HepG2 (cell line): Measurements from ENCODE around the gene CEP57L1.

Experiments used
- CBFB ChIP-seq: sonication (generic); formaldehyde crosslinking; IDR thresholded peaks from 2 replicates; pipeline ENCODE4 v1.4.0; 2020; ENCODE audit warnings: missing genetic modification reagents
- EP300 ChIP-seq, 3 experiments: sonication (generic) in 1 of 3; formaldehyde crosslinking in 1 of 3; IDR thresholded peaks; 2 replicates each; pipeline versions ENCODE4 v1.5.1 to v1.6.1; 2011 to 2020; ENCODE audit warnings: low read depth in 2 of 3, low read length in 2 of 3, borderline replicate concordance in 1 of 3, improper control_type of control experiment in 1 of 3, mild to moderate bottlenecking in 1 of 3, missing genetic modification reagents in 1 of 3, moderate library complexity in 1 of 3
- POLR2A ChIP-seq, 2 experiments: IDR thresholded peaks; 2 replicates each; pipeline ENCODE4 v1.6.1; 2011; ENCODE audit warnings: low read depth in 2 of 2, low read length in 2 of 2, mild to moderate bottlenecking in 1 of 2, moderate library complexity in 1 of 2; ENCODE audit not compliant: insufficient read depth in 1 of 2
- TAF1 ChIP-seq: sonication (generic); formaldehyde crosslinking; IDR thresholded peaks from 2 replicates; pipeline ENCODE4 v1.4.0; 2020; ENCODE audit warnings: missing genetic modification reagents
- TGIF2 ChIP-seq: IDR thresholded peaks from 2 replicates; pipeline ENCODE4 v1.6.1; 2016; ENCODE audit warnings: control low read depth, missing compliant biosample characterization
- ZNF207 ChIP-seq: fragments of 450-650 bp; IDR thresholded peaks from 2 replicates; pipeline ENCODE4 v1.6.1; 2016; ENCODE audit warnings: antibody characterized with exemption, borderline replicate concordance
- ZNF230 ChIP-seq: sonication (generic); formaldehyde crosslinking; IDR thresholded peaks from 2 replicates; pipeline ENCODE4 v1.4.0; 2020; ENCODE audit warnings: mild to moderate bottlenecking, missing genetic modification reagents
- ZNF605 ChIP-seq: sonication (generic); formaldehyde crosslinking; IDR thresholded peaks from 2 replicates; pipeline ENCODE4 v1.8.0; 2022; ENCODE audit warnings: mild to moderate bottlenecking, missing genetic modification reagents
- TF ChIP-seq, protein P1 (sequence below): sonication (generic); formaldehyde crosslinking; IDR thresholded peaks from 2 replicates; pipeline ENCODE4 v1.8.0; 2022; ENCODE audit warnings: mild to moderate bottlenecking, missing genetic modification reagents; ENCODE audit not compliant: insufficient replicate concordance
- TF ChIP-seq, protein P2 (sequence below): sonication (generic); formaldehyde crosslinking; IDR thresholded peaks from 2 replicates; pipeline ENCODE4 v1.5.0; 2020; ENCODE audit warnings: mild to moderate bottlenecking, missing genetic modification reagents, moderate library complexity

DNA sequence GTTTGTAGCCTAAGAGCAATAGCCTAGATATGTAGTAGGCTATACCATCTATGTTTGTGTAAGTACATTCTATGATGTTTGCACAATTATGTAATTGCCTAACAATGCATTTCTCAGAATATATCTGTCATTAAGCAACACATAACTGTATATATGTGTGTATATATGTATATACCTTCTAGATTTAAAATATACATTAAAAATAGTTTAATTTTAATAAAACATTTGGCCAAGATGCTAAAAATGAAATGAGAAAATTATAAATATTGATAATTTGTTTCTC lies 21.2 kb upstream of the CEP57L1 start:
- TF ChIP-seq ZNF605 (CRISPR knock-in tag) (no peak), ZNF230 (CRISPR knock-in tag) (no peak), EP300 (IDR thresholded peaks at IDR 0.05; ENCODE audit: low read depth in 2 of 2, low read length in 2 of 2) (no peak), EP300 (CRISPR knock-in tag; IDR thresholded peaks at IDR 0.05; ENCODE audit: borderline replicate concordance) (no peak), CBFB (CRISPR knock-in tag) (no peak), TAF1 (no peak), ZNF207 (no peak), TGIF2 (CRISPR knock-in tag) (no peak), POLR2A (IDR thresholded peaks at IDR 0.05; ENCODE audit: insufficient read depth in 1 of 2, low read depth in 2 of 2, low read length in 2 of 2) (no peak)
- TF ChIP-seq, protein P1, sequence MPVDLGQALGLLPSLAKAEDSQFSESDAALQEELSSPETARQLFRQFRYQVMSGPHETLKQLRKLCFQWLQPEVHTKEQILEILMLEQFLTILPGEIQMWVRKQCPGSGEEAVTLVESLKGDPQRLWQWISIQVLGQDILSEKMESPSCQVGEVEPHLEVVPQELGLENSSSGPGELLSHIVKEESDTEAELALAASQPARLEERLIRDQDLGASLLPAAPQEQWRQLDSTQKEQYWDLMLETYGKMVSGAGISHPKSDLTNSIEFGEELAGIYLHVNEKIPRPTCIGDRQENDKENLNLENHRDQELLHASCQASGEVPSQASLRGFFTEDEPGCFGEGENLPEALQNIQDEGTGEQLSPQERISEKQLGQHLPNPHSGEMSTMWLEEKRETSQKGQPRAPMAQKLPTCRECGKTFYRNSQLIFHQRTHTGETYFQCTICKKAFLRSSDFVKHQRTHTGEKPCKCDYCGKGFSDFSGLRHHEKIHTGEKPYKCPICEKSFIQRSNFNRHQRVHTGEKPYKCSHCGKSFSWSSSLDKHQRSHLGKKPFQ (CRISPR knock-in tag), result no peak
- TF ChIP-seq, protein P2, sequence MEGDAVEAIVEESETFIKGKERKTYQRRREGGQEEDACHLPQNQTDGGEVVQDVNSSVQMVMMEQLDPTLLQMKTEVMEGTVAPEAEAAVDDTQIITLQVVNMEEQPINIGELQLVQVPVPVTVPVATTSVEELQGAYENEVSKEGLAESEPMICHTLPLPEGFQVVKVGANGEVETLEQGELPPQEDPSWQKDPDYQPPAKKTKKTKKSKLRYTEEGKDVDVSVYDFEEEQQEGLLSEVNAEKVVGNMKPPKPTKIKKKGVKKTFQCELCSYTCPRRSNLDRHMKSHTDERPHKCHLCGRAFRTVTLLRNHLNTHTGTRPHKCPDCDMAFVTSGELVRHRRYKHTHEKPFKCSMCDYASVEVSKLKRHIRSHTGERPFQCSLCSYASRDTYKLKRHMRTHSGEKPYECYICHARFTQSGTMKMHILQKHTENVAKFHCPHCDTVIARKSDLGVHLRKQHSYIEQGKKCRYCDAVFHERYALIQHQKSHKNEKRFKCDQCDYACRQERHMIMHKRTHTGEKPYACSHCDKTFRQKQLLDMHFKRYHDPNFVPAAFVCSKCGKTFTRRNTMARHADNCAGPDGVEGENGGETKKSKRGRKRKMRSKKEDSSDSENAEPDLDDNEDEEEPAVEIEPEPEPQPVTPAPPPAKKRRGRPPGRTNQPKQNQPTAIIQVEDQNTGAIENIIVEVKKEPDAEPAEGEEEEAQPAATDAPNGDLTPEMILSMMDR (CRISPR knock-in tag), result no peak
